ENCODE measurements around the gene POLE4. TPM values are rescaled to one million over a fixed set of nuclear protein-coding genes. Genes with fewer than 3 reads are reported as not detected.

Gene POLE4
- total RNA-seq, 4 donors from 2014 or later, result 14.2 to 41.2 (median 33.8) TPM

- no peaks in the 10 kb centered on the region for H3K36me3 ChIP-seq
- intact Hi-C loops (cut with DNase I; ENCODE audit: low total_unique reads), result no loop called here
- no peak overlapping the region for H3K27ac ChIP-seq
- H3K4me3 ChIP-seq, result no peak overlapping the region
- H3K27me3 ChIP-seq, result no peaks in the 10 kb centered on the region
- no peaks in the 10 kb centered on the region for H3K9me3 ChIP-seq
- TF ChIP-seq CTCF (IDR thresholded peaks at IDR 0.05) (no peak), POLR2A (IDR thresholded peaks at IDR 0.05) (no peak)
- DNase-seq, result no peak
- no peaks in the 10 kb centered on the region for H3K4me1 ChIP-seq
Measured at GRCh38 chr2:74935975-74936391, 22.5 kb upstream of the POLE4 start.

GRCh38 chr2:74937221-74937880, 21.1 kb upstream of the POLE4 start:
- Histone ChIP-seq H3K4me3 (no peak overlapping the region), H3K9me3 (no peaks in the 10 kb centered on the region), H3K36me3 (no peaks in the 10 kb centered on the region), H3K27ac (no peak overlapping the region), H3K27me3 (no peaks in the 10 kb centered on the region), H3K4me1 (no peaks in the 10 kb centered on the region)
- TF ChIP-seq CTCF (IDR thresholded peaks at IDR 0.05) (no peak), POLR2A (IDR thresholded peaks at IDR 0.05) (no peak)
- intact Hi-C loops (cut with DNase I; ENCODE audit: low total_unique reads), result no loop called here
- no peak for DNase-seq

GRCh38 chr2:74938264-74938663, 20.2 kb upstream of the POLE4 start:
- intact Hi-C loops (cut with DNase I; ENCODE audit: low total_unique reads), result no loop called here
- no peaks in the 10 kb centered on the region for H3K27me3 ChIP-seq
- no peaks in the 10 kb centered on the region for H3K9me3 ChIP-seq

GRCh38 chr2:74939919-74940812, 18.3 kb upstream of the POLE4 start:
- H3K4me3 ChIP-seq, result no peak overlapping the region
- H3K36me3 ChIP-seq, result no peaks in the 10 kb centered on the region
- no peak for DNase-seq
- H3K27me3 ChIP-seq, result no peaks in the 10 kb centered on the region
- H3K9me3 ChIP-seq, result no peaks in the 10 kb centered on the region
- TF ChIP-seq CTCF (IDR thresholded peaks at IDR 0.05), result no peak
- no peak for TF ChIP-seq POLR2A (IDR thresholded peaks at IDR 0.05)
- intact Hi-C loops (cut with DNase I; ENCODE audit: low total_unique reads), result no loop called here
- no peak overlapping the region for H3K27ac ChIP-seq
- H3K4me1 ChIP-seq, result no peaks in the 10 kb centered on the region

More at GRCh38 chr2:74938264-74938663, 20.2 kb upstream of the POLE4 start:
- no peak for DNase-seq
- Histone ChIP-seq H3K4me1 (no peaks in the 10 kb centered on the region), H3K4me3 (no peak overlapping the region), H3K36me3 (no peaks in the 10 kb centered on the region), H3K27ac (no peak overlapping the region)
- TF ChIP-seq CTCF (IDR thresholded peaks at IDR 0.05) (no peak), POLR2A (IDR thresholded peaks at IDR 0.05) (no peak)

- H3K27me3 ChIP-seq, result no peaks in the 10 kb centered on the region
- no peaks in the 10 kb centered on the region for H3K36me3 ChIP-seq
- intact Hi-C loops (cut with DNase I; ENCODE audit: low total_unique reads), result no loop called here
- H3K4me1 ChIP-seq, result no peaks in the 10 kb centered on the region
- TF ChIP-seq CTCF (IDR thresholded peaks at IDR 0.05) (no peak), POLR2A (IDR thresholded peaks at IDR 0.05) (no peak)
- no peaks in the 10 kb centered on the region for H3K9me3 ChIP-seq
- DNase-seq, result no peak
- no peak overlapping the region for H3K27ac ChIP-seq
- H3K4me3 ChIP-seq, result no peak overlapping the region
Measured at GRCh38 chr2:74941284-74941683, 17.2 kb upstream of the POLE4 start.
